ENCODE data around the gene WFDC8.

- no peak for TF ChIP-seq CTCF (conservative IDR thresholded peaks at IDR 0.05 in 1 of 2, IDR thresholded peaks at IDR 0.05 in 1 of 2; ENCODE audit: low read depth in 1 of 2, low read length in 2 of 2)
- TF ChIP-seq EZH2 (IDR thresholded peaks at IDR 0.05; ENCODE audit: low read length, missing control alignments) = no peak
These were observed 853 bp downstream of the WFDC8 start for GRCh38 chr20:45578231-45578630.

Data from fibroblast of lung (primary cell).